HuH-7 (cell line): ENCODE results near the gene C2orf74.
"Not testable (repeated sequence)": the region's sequence is repeated elsewhere in the genome, so short reads cannot be mapped to it uniquely, and the experiment has no call there.

Experiments
- DNase-seq: peaks from one replicate; pipeline ENCODE4 v3.0.0; 2011; ENCODE audit warnings: low spot score

Gene C2orf74

GRCh38 chr2:61161888-61162287 lies at the start of gene C2orf74:
C2orf74 (plus strand) TSS chr2:61162188; CDS start chr2:61162515, 327 bp downstream.
- DNase-seq, result no peak

GRCh38 chr2:61114147-61114546 lies 47.8 kb upstream of the C2orf74 start:
- DNase-seq, result no peak

DNA sequence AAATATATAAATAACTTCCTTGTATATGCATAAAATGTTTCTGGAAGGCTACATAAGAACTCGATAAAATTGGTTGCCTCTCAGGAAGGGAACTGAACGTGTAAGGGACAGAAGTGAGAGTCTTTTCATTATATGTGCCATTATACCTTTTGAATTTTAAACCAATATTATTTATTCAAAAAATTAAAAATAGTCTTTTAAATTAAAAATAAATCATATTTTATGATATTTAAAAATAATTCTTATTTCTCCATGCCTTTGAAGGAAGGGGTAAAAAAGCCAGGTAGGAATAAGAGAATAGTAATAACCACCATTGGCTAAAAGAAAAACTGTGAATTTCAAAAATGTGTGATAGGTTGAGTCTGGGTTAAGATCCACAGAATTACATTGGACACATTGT lies 45.7 kb upstream of the C2orf74 start:
- no peak for DNase-seq

DNA sequence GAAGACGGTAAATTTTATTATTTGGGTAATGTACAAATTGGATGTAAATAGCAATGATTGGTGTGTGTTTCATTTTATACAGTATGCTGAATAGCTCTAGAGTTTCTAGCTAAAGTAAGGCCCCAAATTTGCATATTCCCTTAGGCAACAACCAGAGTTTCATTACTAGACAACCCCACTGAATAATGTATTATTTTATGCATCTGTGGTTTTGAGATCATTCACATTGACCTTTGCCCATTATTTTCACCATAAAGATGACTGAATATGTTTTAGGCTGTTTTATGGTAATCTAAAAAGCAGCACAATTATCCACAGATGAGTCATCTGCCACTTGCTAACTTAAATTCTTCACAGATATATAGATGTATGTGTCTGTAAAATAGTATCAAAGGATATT lies 44.5 kb upstream of the C2orf74 start:
- no peak for DNase-seq

GRCh38 chr2:61125123-61125710 lies 36.8 kb upstream of the C2orf74 start:
- no peak for DNase-seq

DNA sequence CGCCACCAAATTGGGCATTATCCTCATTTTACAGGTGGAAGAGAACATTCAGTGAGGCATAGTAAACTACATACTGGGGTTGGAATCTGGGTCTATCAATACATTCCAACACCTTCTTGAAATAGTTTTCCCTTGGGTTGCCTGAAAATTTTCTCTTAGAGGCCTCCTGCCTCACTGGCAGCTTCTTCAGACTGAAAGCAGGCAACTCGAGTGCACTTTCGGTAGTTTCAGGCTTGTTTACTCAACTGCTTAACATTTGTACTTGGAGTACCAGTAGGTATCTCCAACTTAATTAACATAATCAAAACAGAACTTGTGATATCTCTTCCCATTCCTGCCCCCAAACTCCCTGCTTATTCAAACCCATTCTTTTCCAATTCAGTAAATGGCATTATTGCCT lies 36.2 kb upstream of the C2orf74 start:
- DNase-seq, result no peak

GRCh38 chr2:61128122-61128521 lies 33.9 kb upstream of the C2orf74 start:
- DNase-seq, result not testable (repeated sequence)

DNA sequence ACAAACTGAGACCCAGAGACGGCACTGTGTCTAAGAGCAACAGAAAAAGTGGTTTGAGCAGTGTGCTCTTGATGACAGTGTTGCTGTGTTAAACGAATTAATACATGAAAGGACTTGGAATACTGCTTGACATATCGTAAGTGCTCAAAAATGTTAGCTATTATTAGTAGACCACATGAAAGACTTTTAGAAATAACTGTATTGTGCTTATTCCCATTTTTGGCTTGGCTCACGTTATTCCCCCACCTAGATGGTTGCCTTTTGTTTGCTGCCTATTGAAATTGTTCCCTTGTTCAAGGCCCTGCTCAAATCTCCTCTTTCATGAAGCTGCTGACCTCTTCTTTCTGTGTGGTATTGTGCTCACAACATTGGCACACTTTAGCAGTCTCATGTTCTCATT lies 27.8 kb upstream of the C2orf74 start:
- DNase-seq, result no peak

DNA sequence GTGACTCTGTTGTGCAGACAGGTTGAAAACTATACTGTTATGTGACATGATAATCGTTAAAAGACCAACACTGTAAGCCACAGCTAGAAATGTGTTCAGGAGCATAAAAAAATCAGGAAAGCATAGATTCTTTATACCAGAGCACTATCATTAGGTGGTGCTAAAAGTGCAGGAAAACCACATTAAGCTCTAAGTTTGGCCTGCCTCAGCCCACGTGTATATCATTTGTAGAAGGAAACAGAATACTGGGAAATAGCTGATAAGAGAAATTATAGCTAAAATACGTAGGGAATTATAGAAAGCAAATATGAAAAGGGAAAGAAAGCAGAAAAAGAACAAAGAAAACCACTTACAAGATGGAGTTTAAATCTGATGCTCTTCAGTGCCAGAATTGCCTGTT lies 26.5 kb upstream of the C2orf74 start:
- peak; percentile 8 for DNase-seq

GRCh38 chr2:61138859-61139258 lies 23.1 kb upstream of the C2orf74 start:
- no peak for DNase-seq

DNA sequence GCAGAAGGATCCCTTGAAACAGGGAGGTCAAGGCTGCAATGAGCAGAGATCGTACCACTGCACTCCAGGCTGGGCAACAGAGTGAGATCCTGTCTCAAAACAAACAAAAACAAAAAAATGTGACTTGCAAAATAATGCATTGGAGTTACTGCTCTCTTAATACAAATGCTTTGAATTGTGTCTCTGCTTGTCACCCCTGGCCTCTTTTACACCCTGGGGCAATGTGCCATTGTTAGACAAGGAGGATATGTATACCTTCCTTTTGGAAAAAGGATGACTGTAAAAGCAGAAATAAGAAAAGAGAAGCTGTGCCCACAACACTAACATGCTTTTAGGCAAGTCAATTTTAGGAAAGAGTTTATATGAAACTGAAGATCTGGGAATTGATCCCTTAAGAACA lies 20.8 kb upstream of the C2orf74 start:
- DNase-seq, result no peak

DNA sequence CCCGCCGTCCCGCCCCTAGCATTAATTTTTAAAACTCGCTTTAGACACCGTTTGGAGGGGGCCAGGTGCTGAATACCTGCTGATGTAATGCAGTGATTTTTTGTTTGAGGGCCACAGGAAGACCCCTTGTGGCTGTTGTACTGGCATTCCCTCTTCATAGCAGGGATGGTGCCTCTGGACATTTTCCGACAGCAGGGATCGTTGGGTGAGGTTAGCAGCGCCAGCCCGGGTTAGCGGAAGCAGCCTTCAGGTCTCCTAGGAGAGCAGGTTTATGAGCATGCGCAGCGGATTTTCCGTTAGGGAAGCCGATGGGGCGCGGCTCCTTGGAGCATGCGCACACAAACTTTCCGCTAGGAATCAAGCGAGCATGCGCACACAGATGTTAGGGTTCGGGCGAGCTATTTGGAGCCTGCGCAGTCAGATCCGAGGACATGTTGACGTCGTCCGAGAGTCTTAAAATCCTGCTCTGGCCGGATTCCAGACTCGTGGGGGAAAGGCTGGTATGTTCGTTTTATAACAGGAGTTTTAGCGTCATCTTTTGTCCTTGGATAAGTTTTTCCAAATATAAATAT lies 17.2 kb upstream of the C2orf74 start:
- DNase-seq, result peak; percentile 93

DNA sequence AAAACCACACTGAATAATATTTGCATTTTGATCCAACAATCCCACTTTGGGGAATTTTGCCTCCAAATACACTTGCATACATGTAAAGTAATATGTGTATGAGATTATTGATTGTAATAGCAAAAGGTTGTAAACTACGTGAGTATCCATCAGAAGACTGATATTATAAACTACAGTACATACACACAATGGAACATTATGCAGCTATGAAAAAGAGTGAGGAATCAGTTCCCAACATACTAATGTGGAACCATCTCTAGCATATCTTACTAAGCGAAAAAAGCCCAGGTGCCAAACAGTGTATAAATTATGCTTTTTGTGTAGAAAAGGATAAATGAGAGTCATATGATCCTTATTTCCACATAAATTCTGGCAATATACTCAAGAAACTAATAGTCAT lies 16.0 kb upstream of the C2orf74 start:
- DNase-seq, result no peak

GRCh38 chr2:61148091-61148490 lies 13.9 kb upstream of the C2orf74 start:
- DNase-seq, result not testable (repeated sequence)

DNA sequence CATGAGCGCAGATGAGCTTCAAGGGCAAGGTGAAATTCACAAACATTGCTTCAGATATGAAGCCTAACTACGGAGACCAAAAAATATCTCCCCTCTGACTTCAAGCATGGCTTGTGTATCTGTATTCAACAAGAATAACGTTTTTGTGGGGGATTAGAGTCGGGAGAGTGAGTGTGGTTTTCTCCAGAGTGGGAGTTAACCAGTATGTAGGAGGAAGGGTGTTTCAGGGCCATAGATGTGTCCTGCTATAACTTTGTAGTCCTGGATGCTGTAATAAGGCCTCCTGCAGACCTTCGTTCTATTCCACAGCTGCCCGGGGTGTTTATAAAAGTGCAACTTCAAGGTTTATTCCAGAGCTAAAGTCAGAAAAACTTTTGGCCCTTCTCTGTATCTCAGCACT lies 12.9 kb upstream of the C2orf74 start:
- DNase-seq, result no peak

GRCh38 chr2:61151436-61151835 lies 10.6 kb upstream of the C2orf74 start:
- DNase-seq, result no peak

- DNase-seq, result no peak
Observed at GRCh38 chr2:61157371-61158003, 4.5 kb upstream of the C2orf74 start.

GRCh38 chr2:61158356-61158955 lies 3.5 kb upstream of the C2orf74 start:
- no peak for DNase-seq

DNA sequence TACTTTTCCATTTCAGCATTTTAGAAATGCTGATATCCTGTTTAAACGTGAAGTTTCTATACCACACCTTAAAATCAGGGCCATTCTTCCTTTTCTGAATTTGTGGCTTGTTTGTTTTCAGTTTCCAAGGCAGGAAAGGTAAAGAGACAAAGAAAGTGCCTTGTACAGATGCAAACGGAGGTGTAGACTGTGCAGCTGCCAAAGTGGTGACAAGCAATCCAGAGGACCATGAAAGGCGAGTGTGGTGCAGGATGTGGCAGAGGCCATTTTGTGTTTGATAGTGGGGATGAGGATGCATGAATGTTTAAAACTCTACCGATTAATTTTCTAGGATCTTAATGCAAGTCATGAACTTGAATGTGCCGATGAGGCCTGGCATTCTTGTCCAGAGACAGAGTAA lies 733 bp downstream of the C2orf74 start:
- DNase-seq, result no peak

DNA sequence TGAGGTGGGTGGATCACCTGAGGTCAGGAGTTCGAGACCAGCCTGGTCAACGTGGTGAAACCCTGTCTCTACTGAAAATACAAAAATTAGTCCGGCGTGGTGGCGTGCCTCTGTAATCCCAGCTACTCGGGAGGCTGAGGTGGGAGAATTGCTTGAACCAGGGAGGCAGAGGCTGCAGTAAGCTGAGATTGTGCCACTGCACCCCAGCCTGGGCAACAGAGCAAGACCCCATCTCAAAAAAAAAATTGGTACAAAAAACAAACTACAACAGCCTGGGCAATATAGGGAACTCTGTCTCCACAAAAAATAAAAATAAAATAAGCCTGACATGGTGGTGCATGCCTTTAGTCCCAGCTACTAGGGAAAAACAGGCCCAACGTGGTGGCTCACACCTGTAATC lies 3.1 kb downstream of the C2orf74 start:
- DNase-seq, result not testable (repeated sequence)

GRCh38 chr2:61165946-61166345 lies 4.0 kb downstream of the C2orf74 start:
- DNase-seq, result no peak

- no peak for DNase-seq
Observed at GRCh38 chr2:61167579-61167978, 5.6 kb downstream of the C2orf74 start.

DNA sequence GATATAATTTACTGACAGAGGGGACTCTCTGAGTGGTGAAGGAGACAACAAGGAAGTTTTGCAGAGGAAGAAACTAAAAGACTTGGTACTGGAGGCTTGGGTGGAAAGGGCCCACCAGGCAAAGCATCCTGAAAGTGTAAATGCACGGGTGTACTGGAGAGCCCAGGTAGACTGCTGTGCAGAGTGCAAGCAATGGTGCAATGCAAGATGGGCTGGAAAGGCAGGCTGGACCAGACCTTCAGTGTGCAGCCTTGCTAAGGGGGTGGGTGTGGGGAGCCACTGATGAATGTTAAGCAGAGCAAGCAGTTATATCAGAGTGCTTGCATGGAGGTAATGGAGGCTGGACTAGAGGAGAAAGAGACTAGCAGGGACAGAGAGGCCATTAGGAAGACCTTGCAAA lies 10.7 kb downstream of the C2orf74 start:
- DNase-seq, result no peak
